DOHH2 (cell line): ENCODE data around the gene ADGRA1.
"Not testable (repeated sequence)": the region's sequence is repeated elsewhere in the genome, so short reads cannot be mapped to it uniquely, and the experiment has no call there.

Experiments
- H3F3A ChIP-seq: fragments of 200-600 bp; sonication (generic), shearing (Covaris generic); 2 replicates; pipeline ENCODE4 v1.6.0; 2016; ENCODE audit warnings: antibody characterized with exemption, mild to moderate bottlenecking; ENCODE audit not compliant: control insufficient read depth, insufficient read depth
- H3K27ac ChIP-seq: fragments of 200-600 bp; sonication (generic); 2 replicates; pipeline ENCODE4 v1.5.1; 2014; ENCODE audit warnings: low read depth, mild to moderate bottlenecking, low read length, moderate library complexity
- H3K27me3 ChIP-seq: fragments of 200-600 bp; sonication (generic); 2 replicates; pipeline ENCODE4 v1.6.1; 2014; ENCODE audit warnings: mild to moderate bottlenecking, low read length, mixed read lengths; ENCODE audit not compliant: control insufficient read depth
- H3K36me3 ChIP-seq: fragments of 200-600 bp; sonication (generic); 2 replicates; pipeline ENCODE4 v1.6.1; 2014; ENCODE audit warnings: mild to moderate bottlenecking, low read length, moderate library complexity, mixed read lengths; ENCODE audit not compliant: control insufficient read depth
- H3K4me1 ChIP-seq: fragments of 200-600 bp; sonication (generic); 2 replicates; pipeline ENCODE4 v1.6.1; 2014; ENCODE audit warnings: mild to moderate bottlenecking, low read length, mixed read lengths; ENCODE audit not compliant: control insufficient read depth
- H3K4me2 ChIP-seq: fragments of 200-600 bp; sonication (generic); 2 replicates; pipeline ENCODE4 v1.6.0; 2014; ENCODE audit warnings: mild to moderate bottlenecking, low read length, moderate library complexity
- H3K4me3 ChIP-seq: fragments of 200-600 bp; sonication (generic); 2 replicates; pipeline ENCODE4 v1.5.1; 2014; ENCODE audit warnings: mild to moderate bottlenecking, low read length, mixed read lengths
- H3K79me2 ChIP-seq: fragments of 200-600 bp; sonication (generic); 2 replicates; pipeline ENCODE4 v1.6.1; 2014; ENCODE audit warnings: mild to moderate bottlenecking, low read length, mixed read lengths; ENCODE audit not compliant: control insufficient read depth
- H3K9me2 ChIP-seq: fragments of 200-600 bp; sonication (generic); replicated peaks from 2 replicates; pipeline ENCODE4 v1.6.1; 2014; ENCODE audit warnings: mild to moderate bottlenecking, low read length, mixed read lengths; ENCODE audit not compliant: control insufficient read depth
- H3K9me3 ChIP-seq: fragments of 200-600 bp; sonication (generic); 2 replicates; pipeline ENCODE4 v1.6.1; 2014; ENCODE audit warnings: antibody characterized with exemption, low read length, mixed read lengths; ENCODE audit not compliant: control insufficient read depth, insufficient read depth
- H4K20me1 ChIP-seq: fragments of 200-600 bp; sonication (generic); 2 replicates; pipeline ENCODE4 v1.6.0; 2014; ENCODE audit warnings: low read depth, mild to moderate bottlenecking, antibody characterized with exemption, low read length, moderate library complexity; ENCODE audit not compliant: control insufficient read depth, insufficient read depth
- CTCF ChIP-seq: fragments of 200-600 bp; sonication (generic); IDR thresholded peaks from one replicate; pipeline ENCODE4 v1.5.1; 2014; ENCODE audit warnings: antibody characterized with exemption, mild to moderate bottlenecking, low read depth, low read length; ENCODE audit not compliant: poor library complexity, severe bottlenecking
- EZH2phosphoT487 ChIP-seq: fragments of 200-600 bp; sonication (generic); IDR thresholded peaks from 2 replicates; pipeline ENCODE4 v1.6.1; 2017; ENCODE audit warnings: borderline replicate concordance, mild to moderate bottlenecking, antibody characterized with exemption, low read length, moderate library complexity, mixed read lengths

ADGRA1 gene

DNA sequence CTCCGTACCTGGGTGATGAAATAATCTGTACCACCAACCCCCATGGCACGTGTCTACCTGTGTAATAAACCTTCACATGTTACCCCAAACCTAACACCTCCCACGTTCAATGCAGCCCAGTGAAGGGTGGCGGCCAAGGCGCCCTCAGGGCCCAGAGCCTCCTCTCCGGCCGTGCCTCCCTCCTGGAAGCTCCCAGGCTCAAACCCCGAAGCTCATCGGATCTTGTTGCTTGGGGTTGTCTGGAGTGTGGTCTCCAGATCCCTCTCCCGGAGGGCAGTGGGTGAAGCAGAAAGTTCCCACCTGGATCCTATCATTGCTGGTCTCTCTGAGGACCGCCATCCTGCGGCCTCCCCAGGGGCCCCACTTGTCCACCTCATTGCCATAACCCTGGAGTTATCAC lies 62.9 kb downstream of the ADGRA1 start:
- Histone ChIP-seq H3K4me2 (no peak overlapping the region), H3K79me2 (no peaks in the 10 kb centered on the region), H3K9me2 (no peaks in the 10 kb centered on the region), H3K27ac (no peak overlapping the region), H3K27me3 (no peaks in the 10 kb centered on the region), H3K9me3 (no peaks in the 10 kb centered on the region), H4K20me1 (no peaks in the 10 kb centered on the region), H3F3A (no peaks in the 10 kb centered on the region), H3K4me1 (no peaks in the 10 kb centered on the region), H3K4me3 (no peak overlapping the region), H3K36me3 (no peaks in the 10 kb centered on the region)
- TF ChIP-seq CTCF (no peak), EZH2phosphoT487 (no peak)

GRCh38 chr10:133151071-133151470 lies 63.3 kb downstream of the ADGRA1 start:
- H3F3A ChIP-seq, H3K27ac ChIP-seq, H3K4me2 ChIP-seq: not testable (repeated sequence)

GRCh38 chr10:133151543-133151972 lies 63.8 kb downstream of the ADGRA1 start:
- Histone ChIP-seq H3K9me2 (no peaks in the 10 kb centered on the region), H3F3A (no peaks in the 10 kb centered on the region), H4K20me1 (no peaks in the 10 kb centered on the region), H3K4me3 (no peak overlapping the region), H3K4me2 (no peak overlapping the region), H3K9me3 (no peaks in the 10 kb centered on the region), H3K36me3 (no peaks in the 10 kb centered on the region), H3K27ac (no peak overlapping the region), H3K79me2 (no peaks in the 10 kb centered on the region), H3K4me1 (no peaks in the 10 kb centered on the region), H3K27me3 (no peaks in the 10 kb centered on the region)
- TF ChIP-seq EZH2phosphoT487 = no peak
- no peak for TF ChIP-seq CTCF

More at GRCh38 chr10:133151071-133151470, 63.3 kb downstream of the ADGRA1 start:
- not testable (repeated sequence) for H3K36me3 ChIP-seq, H4K20me1 ChIP-seq, H3K27me3 ChIP-seq, H3K9me2 ChIP-seq, H3K4me3 ChIP-seq, H3K4me1 ChIP-seq, H3K9me3 ChIP-seq, H3K79me2 ChIP-seq

GRCh38 chr10:133154411-133154810 lies 66.7 kb downstream of the ADGRA1 start:
- TF ChIP-seq CTCF (no peak), EZH2phosphoT487 (no peak)

More at GRCh38 chr10:133154411-133154810, 66.7 kb downstream of the ADGRA1 start:
- no peak overlapping the region for H3K27ac ChIP-seq
- no peaks in the 10 kb centered on the region for H3F3A ChIP-seq
- no peaks in the 10 kb centered on the region for H3K9me3 ChIP-seq
- no peak overlapping the region for H3K4me2 ChIP-seq
- no peaks in the 10 kb centered on the region for H3K27me3 ChIP-seq
- no peaks in the 10 kb centered on the region for H4K20me1 ChIP-seq
- no peaks in the 10 kb centered on the region for H3K9me2 ChIP-seq
- no peaks in the 10 kb centered on the region for H3K36me3 ChIP-seq
- H3K79me2 ChIP-seq = no peaks in the 10 kb centered on the region
- H3K4me1 ChIP-seq = no peaks in the 10 kb centered on the region
- H3K4me3 ChIP-seq = no peak overlapping the region
